ENCODE data around the gene LRRC17.
A peak's percentile ranks its signal among the peaks of the same experiment; 100 is the strongest.

Gene LRRC17, protein sequence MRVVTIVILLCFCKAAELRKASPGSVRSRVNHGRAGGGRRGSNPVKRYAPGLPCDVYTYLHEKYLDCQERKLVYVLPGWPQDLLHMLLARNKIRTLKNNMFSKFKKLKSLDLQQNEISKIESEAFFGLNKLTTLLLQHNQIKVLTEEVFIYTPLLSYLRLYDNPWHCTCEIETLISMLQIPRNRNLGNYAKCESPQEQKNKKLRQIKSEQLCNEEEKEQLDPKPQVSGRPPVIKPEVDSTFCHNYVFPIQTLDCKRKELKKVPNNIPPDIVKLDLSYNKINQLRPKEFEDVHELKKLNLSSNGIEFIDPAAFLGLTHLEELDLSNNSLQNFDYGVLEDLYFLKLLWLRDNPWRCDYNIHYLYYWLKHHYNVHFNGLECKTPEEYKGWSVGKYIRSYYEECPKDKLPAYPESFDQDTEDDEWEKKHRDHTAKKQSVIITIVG

GRCh38 chr7:102912742-102913141, at the start of gene LRRC17:
Gene LRRC17, plus strand, starts transcription at chr7:102913000. Its CDS starts 20,914 bp downstream, at chr7:102933914.
- TF ChIP-seq, protein P1, sequence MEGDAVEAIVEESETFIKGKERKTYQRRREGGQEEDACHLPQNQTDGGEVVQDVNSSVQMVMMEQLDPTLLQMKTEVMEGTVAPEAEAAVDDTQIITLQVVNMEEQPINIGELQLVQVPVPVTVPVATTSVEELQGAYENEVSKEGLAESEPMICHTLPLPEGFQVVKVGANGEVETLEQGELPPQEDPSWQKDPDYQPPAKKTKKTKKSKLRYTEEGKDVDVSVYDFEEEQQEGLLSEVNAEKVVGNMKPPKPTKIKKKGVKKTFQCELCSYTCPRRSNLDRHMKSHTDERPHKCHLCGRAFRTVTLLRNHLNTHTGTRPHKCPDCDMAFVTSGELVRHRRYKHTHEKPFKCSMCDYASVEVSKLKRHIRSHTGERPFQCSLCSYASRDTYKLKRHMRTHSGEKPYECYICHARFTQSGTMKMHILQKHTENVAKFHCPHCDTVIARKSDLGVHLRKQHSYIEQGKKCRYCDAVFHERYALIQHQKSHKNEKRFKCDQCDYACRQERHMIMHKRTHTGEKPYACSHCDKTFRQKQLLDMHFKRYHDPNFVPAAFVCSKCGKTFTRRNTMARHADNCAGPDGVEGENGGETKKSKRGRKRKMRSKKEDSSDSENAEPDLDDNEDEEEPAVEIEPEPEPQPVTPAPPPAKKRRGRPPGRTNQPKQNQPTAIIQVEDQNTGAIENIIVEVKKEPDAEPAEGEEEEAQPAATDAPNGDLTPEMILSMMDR (IDR thresholded peaks at IDR 0.05), result no peak
- no peak for DNase-seq
- Histone ChIP-seq H3K27ac (peak within 1 kb of the TSS; percentile 46 to 66), H3K9me3 (no peaks in the 10 kb centered on the region), H3K36me3 (no peaks in the 10 kb centered on the region), H3K27me3 (no peaks in the 10 kb centered on the region), H3K4me1 (peaks cover 0 to 38% (median 2%) of the 10 kb centered on the region in 4 donors), H3K4me3 (peak within 1 kb of the TSS; percentile 36 to 40)
- intact Hi-C loops (cut with DNase I; ENCODE audit: low total_unique reads), result no loop called here

DNA sequence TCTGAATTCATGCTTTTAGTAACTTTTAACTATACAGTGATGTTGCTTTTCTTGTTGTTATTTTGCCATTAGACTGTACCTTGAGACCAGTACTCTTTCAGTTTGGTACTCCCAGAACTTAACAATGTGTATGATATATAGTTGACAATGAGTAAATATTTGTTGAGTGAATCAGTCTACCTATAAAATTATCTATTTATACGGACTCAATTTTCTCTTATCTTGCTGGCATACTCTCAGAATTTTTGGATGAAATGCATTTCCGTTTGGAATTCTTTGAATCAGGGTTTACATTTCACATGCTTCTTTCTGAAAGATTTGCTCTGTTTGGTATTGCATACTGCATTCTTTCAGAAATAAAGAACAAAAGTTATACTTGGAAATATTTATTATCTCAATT, 47.8 kb upstream of the LRRC17 start:
- DNase-seq, result no peak
- H3K9me3 ChIP-seq, result no peaks in the 10 kb centered on the region
- TF ChIP-seq, protein P1 (IDR thresholded peaks at IDR 0.05), result no peak
- H3K27ac ChIP-seq, result no peak overlapping the region
- H3K4me3 ChIP-seq, result no peak overlapping the region
- intact Hi-C loops (cut with DNase I; ENCODE audit: low total_unique reads), result no loop called here
- no peaks in the 10 kb centered on the region for H3K27me3 ChIP-seq
- H3K36me3 ChIP-seq, result no peaks in the 10 kb centered on the region
- peaks cover 0 to 6% (median 0%) of the 10 kb centered on the region in 4 donors for H3K4me1 ChIP-seq

DNA sequence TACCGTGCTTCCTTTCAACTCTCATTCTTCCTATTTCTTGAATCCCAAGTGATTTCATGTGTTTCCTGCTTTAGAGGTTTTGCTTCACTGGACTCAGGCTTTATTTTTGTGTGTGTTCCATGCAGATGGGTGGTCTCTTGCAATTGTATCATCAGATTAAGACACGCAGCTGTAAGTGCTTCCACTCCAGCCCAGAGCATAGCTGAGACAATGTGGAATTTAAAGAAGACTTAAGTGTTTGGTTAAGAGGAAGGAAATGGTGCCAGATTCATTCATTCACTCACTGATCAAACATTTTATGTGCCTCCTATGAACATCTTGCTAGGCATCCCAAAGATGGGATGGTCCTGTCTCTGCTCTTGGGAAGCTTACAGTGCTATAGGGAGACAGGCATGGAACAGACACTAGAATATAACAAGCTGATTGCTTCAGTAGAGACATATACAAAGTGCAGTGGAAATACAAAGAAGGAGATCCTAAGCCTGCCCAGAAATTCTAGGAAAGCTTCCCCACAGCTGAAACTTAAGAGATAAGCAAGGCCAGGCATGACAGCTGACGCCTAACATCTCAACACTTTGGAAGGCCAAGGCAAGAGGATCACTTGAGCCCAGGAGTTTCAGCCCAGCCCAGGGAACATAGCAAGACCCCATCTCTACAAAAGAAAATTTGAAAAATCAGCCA, 46.1 kb upstream of the LRRC17 start:
- intact Hi-C loops (cut with DNase I; ENCODE audit: low total_unique reads), result no loop called here
- Histone ChIP-seq H3K27ac (no peak overlapping the region), H3K36me3 (no peaks in the 10 kb centered on the region), H3K27me3 (no peaks in the 10 kb centered on the region), H3K4me3 (no peak overlapping the region), H3K9me3 (no peaks in the 10 kb centered on the region), H3K4me1 (no peaks in the 10 kb centered on the region)
- DNase-seq, result no peak
- TF ChIP-seq, protein P1 (IDR thresholded peaks at IDR 0.05), result no peak

DNA sequence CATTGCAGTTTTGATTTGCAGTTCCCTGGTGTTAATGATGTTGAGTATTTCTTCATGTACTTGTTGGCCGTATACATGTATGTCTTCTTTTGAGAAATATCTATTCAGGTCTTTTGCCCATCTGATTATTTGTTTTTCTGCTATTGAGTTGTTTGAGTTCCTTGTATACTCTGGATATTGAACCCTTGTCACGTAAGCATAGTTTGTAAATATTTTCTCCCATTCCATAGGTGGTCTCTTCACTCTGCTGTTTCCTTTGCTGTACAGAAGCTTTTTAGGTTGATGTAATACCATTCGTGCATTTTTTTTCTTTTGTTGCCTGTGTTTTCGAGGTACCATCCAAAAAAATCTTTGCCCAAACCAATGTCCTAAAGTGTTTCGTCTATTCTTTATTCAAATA, 43.6 kb upstream of the LRRC17 start:
- Histone ChIP-seq H3K36me3 (no peaks in the 10 kb centered on the region), H3K27me3 (no peaks in the 10 kb centered on the region), H3K9me3 (no peaks in the 10 kb centered on the region), H3K27ac (no peak overlapping the region), H3K4me3 (no peak overlapping the region), H3K4me1 (peaks cover 0 to 10% (median 0%) of the 10 kb centered on the region in 4 donors)
- no peak for DNase-seq
- intact Hi-C loops (cut with DNase I; ENCODE audit: low total_unique reads), result no loop called here
- TF ChIP-seq, protein P1 (IDR thresholded peaks at IDR 0.05), result no peak

- Histone ChIP-seq H3K4me3 (no peak overlapping the region), H3K27ac (peak overlapping the region; percentile 21 to 29), H3K36me3 (no peaks in the 10 kb centered on the region), H3K4me1 (peaks cover 0 to 29% (median 9%) of the 10 kb centered on the region in 4 donors), H3K9me3 (no peaks in the 10 kb centered on the region), H3K27me3 (no peaks in the 10 kb centered on the region)
- DNase-seq, result no peak
- intact Hi-C loops (cut with DNase I; ENCODE audit: low total_unique reads), result no loop called here
- TF ChIP-seq, protein P1 (IDR thresholded peaks at IDR 0.05), result no peak
These were observed 40.3 kb upstream of the LRRC17 start for GRCh38 chr7:102872460-102872859.
